ENCODE data around the gene DENND1A.

- TF ChIP-seq POLR2AphosphoS5 (IDR thresholded peaks at IDR 0.05) = no peak
- no peak for TF ChIP-seq CTCF (IDR thresholded peaks at IDR 0.05)
Measured at GRCh38 chr9:123796618-123797484, 133.1 kb downstream of the DENND1A start.
